Right atrium auricular region (tissue), 2 donors: ENCODE measurements around the gene ZNF324. TPM values are rescaled to one million over a fixed set of nuclear protein-coding genes. Genes with fewer than 3 reads are reported as not detected.
A peak's percentile ranks its signal among the peaks of the same experiment; 100 is the strongest.
"Not testable (repeated sequence)": the region's sequence is repeated elsewhere in the genome, so short reads cannot be mapped to it uniquely, and the experiment has no call there.

Experiments used
- DNase-seq: peaks from one replicate; pipeline ENCODE4 v3.0.0-alpha.2; 2019; ENCODE audit warnings: low spot score
- H3K27ac ChIP-seq, 2 donors: fragments of 200-600 bp; sonication (generic); 1 replicate in 1 of 2; 2 replicates in 1 of 2; pipeline ENCODE4 v1.5.1; 2016 to 2019
- H3K27me3 ChIP-seq, 2 donors: fragments of 200-600 bp; sonication (generic); one replicate each; pipeline versions ENCODE4 v1.5.1 to v1.6.0; 2017 to 2019
- H3K36me3 ChIP-seq: fragments of 200-600 bp; sonication (generic); one replicate; pipeline ENCODE4 v1.5.1; 2016
- H3K4me1 ChIP-seq, 2 donors: fragments of 200-600 bp; sonication (generic); one replicate each; pipeline versions ENCODE4 v1.5.1 to v1.6.0; 2017 to 2019
- H3K4me3 ChIP-seq, 2 donors: fragments of 200-600 bp; sonication (generic); 1 replicate in 1 of 2; 2 replicates in 1 of 2; pipeline ENCODE4 v1.5.1; 2017 to 2019; ENCODE audit warnings: mild to moderate bottlenecking in 1 of 2, moderate library complexity in 1 of 2
- H3K9me3 ChIP-seq, 2 donors: fragments of 200-600 bp; sonication (generic); one replicate each; pipeline ENCODE4 v1.5.1; 2019
- total RNA-seq, 2 donors: library from RNA; depleted of rRNA; stranded (reverse); fragments of >200 nt; gene quantifications; one replicate each; pipeline ENCODE4 v1.1.0, GENCODE V29; 2016
- TF ChIP-seq, protein P1 (sequence below), 2 donors: fragments of 200-600 bp; sonication (generic); IDR thresholded peaks; one replicate each; pipeline ENCODE4 v1.5.1; 2019; ENCODE audit warnings: antibody characterized with exemption in 2 of 2

Gene ZNF324
- total RNA-seq, 2 donors from 2014 or later, result 5.9 to 9.9 TPM

DNA sequence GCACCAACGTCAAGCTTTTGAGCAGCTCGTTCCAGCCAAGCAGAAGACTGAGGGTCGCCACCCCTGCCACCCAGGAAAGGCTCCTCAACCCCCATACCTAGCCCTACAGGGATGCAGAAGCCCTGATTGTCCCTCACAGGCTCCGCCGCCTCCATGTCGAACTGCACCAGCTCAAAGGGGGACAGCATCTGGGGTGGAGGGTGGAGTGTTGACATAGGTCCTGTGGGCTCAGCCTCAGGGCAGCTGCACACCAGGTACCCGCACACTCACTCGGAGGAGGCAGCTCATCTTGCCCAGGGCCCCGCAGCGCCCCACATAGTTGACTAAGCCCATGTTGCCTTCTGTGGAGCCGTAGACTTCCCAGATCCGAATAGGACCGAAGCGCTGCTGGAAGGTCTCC lies 33.4 kb downstream of the ZNF324 start:
- TF ChIP-seq, protein P1, sequence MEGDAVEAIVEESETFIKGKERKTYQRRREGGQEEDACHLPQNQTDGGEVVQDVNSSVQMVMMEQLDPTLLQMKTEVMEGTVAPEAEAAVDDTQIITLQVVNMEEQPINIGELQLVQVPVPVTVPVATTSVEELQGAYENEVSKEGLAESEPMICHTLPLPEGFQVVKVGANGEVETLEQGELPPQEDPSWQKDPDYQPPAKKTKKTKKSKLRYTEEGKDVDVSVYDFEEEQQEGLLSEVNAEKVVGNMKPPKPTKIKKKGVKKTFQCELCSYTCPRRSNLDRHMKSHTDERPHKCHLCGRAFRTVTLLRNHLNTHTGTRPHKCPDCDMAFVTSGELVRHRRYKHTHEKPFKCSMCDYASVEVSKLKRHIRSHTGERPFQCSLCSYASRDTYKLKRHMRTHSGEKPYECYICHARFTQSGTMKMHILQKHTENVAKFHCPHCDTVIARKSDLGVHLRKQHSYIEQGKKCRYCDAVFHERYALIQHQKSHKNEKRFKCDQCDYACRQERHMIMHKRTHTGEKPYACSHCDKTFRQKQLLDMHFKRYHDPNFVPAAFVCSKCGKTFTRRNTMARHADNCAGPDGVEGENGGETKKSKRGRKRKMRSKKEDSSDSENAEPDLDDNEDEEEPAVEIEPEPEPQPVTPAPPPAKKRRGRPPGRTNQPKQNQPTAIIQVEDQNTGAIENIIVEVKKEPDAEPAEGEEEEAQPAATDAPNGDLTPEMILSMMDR (IDR thresholded peaks at IDR 0.05), result no peak
- Histone ChIP-seq H3K27me3 (no peaks in the 10 kb centered on the region), H3K9me3 (no peaks in the 10 kb centered on the region), H3K27ac (peak overlapping the region; percentile 78 to 89), H3K4me1 (peaks cover 0 to 29% of the 10 kb centered on the region in 2 donors), H3K4me3 (peak overlapping the region in 1 of 2 donors; percentile 65), H3K36me3 (no peaks in the 10 kb centered on the region)
- DNase-seq, result no peak

DNA sequence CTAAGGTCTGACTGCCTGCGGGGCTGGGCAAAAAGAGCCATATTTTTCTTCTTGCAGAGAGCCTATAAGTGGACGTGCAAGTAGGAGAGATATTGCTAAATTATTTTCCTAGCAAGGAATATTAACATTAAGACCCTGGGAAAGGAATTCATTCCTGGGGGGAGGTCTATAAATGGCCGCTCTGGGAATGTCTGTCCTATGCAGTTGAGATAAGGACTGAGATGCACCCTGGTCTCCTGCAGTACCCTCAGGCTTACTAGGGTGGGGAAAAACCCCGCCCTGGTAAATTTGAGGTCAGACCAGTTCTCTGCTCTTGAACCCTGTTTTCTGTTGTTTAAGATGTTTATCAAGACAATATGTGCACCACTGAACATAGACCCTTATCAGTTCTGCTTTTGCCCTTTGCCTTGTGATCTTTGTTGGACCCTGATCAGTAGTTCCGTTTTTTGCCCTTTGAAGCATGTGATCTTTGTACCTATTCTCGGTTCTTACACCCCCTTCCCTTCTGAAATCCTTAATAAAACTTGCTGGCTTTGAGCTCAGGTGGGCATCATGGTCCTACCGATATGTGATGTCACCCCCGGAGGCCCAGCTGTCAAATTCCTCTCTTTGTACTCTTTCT lies 40.8 kb downstream of the ZNF324 start:
- H3K27me3 ChIP-seq, H3K36me3 ChIP-seq: not testable (repeated sequence)

DNA sequence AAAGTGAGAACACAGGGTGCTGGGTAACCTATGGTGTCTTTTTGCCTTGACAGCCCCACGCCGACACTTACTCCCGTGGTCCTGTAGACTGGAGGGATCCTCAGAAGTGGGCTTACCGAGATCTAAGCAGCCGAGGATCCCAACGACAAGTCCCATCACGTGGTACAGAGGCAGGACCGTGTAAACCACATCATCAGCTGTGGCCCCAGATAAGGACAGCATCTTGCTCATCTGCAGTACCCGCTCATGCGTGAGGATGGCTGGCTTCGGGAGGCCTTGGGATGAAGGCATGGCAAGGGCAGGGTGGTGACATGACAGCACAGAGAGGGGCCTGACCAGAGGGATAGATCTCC lies 42.8 kb downstream of the ZNF324 start:
- TF ChIP-seq, protein P1 (IDR thresholded peaks at IDR 0.05), result no peak
- H3K27ac ChIP-seq, result no peak overlapping the region
- H3K36me3 ChIP-seq, result no peaks in the 10 kb centered on the region
- H3K4me3 ChIP-seq, result no peak overlapping the region
- DNase-seq, result no peak
- H3K27me3 ChIP-seq, result no peaks in the 10 kb centered on the region
- peaks cover 0 to 4% of the 10 kb centered on the region in 2 donors for H3K9me3 ChIP-seq
- H3K4me1 ChIP-seq, result peaks cover 0 to 13% of the 10 kb centered on the region in 2 donors

More for the DNA sequence above, 40.8 kb downstream of the ZNF324 start:
- not testable (repeated sequence) for H3K9me3 ChIP-seq, H3K4me1 ChIP-seq, DNase-seq, H3K27ac ChIP-seq, H3K4me3 ChIP-seq

DNA sequence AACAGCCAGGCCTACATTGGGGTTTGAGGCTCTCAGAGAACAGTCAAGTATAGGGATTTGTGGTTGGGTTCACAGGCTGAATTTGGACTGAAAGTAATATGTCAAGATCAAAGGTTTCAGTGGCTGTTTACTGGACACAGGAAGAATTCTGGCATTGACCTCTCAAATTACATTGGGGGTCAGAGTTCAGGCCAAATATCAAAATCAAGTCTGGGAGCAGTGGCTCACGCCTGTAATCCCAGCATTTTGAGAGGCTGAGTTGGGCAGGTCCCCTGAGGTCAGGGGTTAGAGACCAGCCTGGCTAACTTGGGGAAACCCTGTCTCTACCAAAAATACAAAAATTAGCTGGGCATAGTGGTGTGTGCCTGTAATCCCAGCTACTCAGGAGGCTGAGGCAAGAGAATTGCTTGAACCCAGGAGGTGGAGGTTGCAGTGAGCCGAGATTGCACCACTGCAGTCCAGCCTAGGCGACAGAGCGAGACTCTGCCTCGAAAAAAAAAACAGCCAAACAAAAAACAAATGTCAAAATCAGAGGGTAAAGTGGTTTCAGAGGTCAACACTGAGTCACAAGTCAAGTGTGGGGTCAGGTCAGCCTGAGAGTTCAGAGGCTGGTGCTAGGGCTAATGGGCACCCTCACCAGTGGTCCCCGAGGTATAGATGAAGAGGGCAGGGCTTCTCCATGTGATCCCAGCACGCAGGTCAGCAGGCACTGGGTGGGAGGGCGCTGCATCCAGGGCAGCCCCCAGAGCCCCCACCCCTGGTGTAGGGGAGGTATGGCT lies 43.4 kb downstream of the ZNF324 start:
- Histone ChIP-seq H3K4me1 (peaks cover 0 to 18% of the 10 kb centered on the region in 2 donors), H3K27ac (no peak overlapping the region), H3K4me3 (no peak overlapping the region), H3K27me3 (no peaks in the 10 kb centered on the region), H3K9me3 (peaks cover 0 to 4% of the 10 kb centered on the region in 2 donors), H3K36me3 (no peaks in the 10 kb centered on the region)
- no peak for DNase-seq
- TF ChIP-seq, protein P1 (IDR thresholded peaks at IDR 0.05), result no peak

DNA sequence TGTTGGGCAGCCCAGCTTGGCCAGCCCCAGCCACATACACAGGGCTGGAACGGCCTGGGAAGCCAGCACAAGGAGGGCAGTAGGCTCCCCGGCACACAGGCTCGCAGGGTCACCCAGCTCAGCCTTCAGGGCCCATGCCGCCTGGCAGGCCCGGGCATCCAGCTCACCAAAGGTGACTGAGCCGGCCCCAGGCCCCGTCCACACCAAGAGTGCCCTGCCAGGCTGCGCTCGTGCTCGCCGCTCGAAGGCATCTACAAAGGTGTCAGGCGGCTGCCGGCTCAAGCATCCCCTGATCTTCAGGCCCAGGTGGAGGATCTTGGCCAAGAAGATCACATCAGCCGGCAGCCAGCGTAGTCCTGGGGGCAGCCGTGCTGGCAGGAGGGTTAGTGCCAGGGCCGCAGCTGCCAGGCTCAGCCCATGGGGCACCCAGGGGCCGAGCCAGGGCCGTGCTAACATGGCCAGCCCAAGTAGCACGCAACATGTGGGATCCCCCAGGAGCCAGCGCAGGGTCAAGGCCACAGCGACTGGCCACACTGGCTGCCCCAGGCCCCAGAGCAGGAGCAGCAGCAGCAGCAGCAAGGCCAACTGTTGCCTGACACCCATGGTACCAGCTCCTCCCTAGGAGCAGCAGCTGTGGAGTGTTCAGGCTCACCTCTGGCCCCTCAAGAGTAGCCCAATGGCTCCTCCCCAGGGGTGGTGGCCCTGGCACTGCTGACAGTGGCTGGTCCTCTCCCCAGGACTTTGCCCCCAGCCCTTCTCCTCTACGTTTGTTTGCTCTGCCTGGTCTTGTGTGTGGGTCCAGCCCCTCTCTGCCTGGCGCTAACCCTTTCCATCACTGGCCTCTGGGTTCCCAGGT lies 44.7 kb downstream of the ZNF324 start, which contains the start of gene SLC27A5:
Gene SLC27A5 (minus strand): TSS at position 640 of the 856 bp plus-strand sequence. CDS start 37 bp downstream, at position 603.
- Histone ChIP-seq H3K27ac (no peak within 1 kb of the TSS), H3K4me1 (peaks cover 0 to 25% of the 10 kb centered on the region in 2 donors), H3K27me3 (no peaks in the 10 kb centered on the region), H3K36me3 (peaks cover 11% of the 10 kb centered on the region), H3K9me3 (peaks cover 0 to 4% of the 10 kb centered on the region in 2 donors), H3K4me3 (no peak within 1 kb of the TSS)
- TF ChIP-seq, protein P1 (IDR thresholded peaks at IDR 0.05), result no peak
- no peak for DNase-seq
